ENCODE results near the gene NBEA.

Gene NBEA

GRCh38 chr13:35475960-35476943 is 534.2 kb downstream of the NBEA start, which contains the start of gene MAB21L1:
Gene MAB21L1 (minus strand): TSS chr13:35476689. CDS start chr13:35476138, 551 bp downstream.
- DNase-seq (ENCODE audit: low read depth), result no peak

- no peak for DNase-seq (ENCODE audit: low read depth)
Measured at GRCh38 chr13:35477386-35477946, 535.4 kb downstream of the NBEA start.

GRCh38 chr13:35478271-35479037 is 536.4 kb downstream of the NBEA start:
- no peak for DNase-seq (ENCODE audit: low read depth)

- DNase-seq (ENCODE audit: low read depth), result no peak
Measured at GRCh38 chr13:35479038-35479492, 537.0 kb downstream of the NBEA start.

GRCh38 chr13:35479706-35480105 is 537.6 kb downstream of the NBEA start:
- DNase-seq (ENCODE audit: low read depth), result no peak

- no peak for DNase-seq (ENCODE audit: low read depth)
Measured at GRCh38 chr13:35480346-35480745, 538.3 kb downstream of the NBEA start.

- DNase-seq (ENCODE audit: low read depth), result no peak
Measured at GRCh38 chr13:35481777-35482176, 539.7 kb downstream of the NBEA start.

GRCh38 chr13:35482527-35482926 is 540.5 kb downstream of the NBEA start:
- DNase-seq (ENCODE audit: low read depth), result no peak

GRCh38 chr13:35483761-35484160 is 541.7 kb downstream of the NBEA start:
- no peak for DNase-seq (ENCODE audit: low read depth)

GRCh38 chr13:35484384-35484783 is 542.3 kb downstream of the NBEA start:
- no peak for DNase-seq (ENCODE audit: low read depth)

GRCh38 chr13:35485424-35485823 is 543.4 kb downstream of the NBEA start:
- no peak for DNase-seq (ENCODE audit: low read depth)

- no peak for DNase-seq (ENCODE audit: low read depth)
Measured at GRCh38 chr13:35489050-35489449, 547.0 kb downstream of the NBEA start.

GRCh38 chr13:35496006-35496405 is 553.9 kb downstream of the NBEA start:
- no peak for DNase-seq (ENCODE audit: low read depth)

GRCh38 chr13:35496761-35497386 is 554.8 kb downstream of the NBEA start:
- DNase-seq (ENCODE audit: low read depth), result no peak

- DNase-seq (ENCODE audit: low read depth), result no peak
Measured at GRCh38 chr13:35498231-35498630, 556.2 kb downstream of the NBEA start.

GRCh38 chr13:35499196-35499662 is 557.2 kb downstream of the NBEA start:
- no peak for DNase-seq (ENCODE audit: low read depth)

- DNase-seq (ENCODE audit: low read depth), result no peak
Measured at GRCh38 chr13:35499676-35500075, 557.6 kb downstream of the NBEA start.

- no peak for DNase-seq (ENCODE audit: low read depth)
Measured at GRCh38 chr13:35500144-35500543, 558.1 kb downstream of the NBEA start.

GRCh38 chr13:35501661-35502235 is 559.7 kb downstream of the NBEA start:
- no peak for DNase-seq (ENCODE audit: low read depth)

- DNase-seq (ENCODE audit: low read depth), result no peak
Measured at GRCh38 chr13:35502456-35502855, 560.4 kb downstream of the NBEA start.

GRCh38 chr13:35512271-35512920 is 570.3 kb downstream of the NBEA start:
- no peak for DNase-seq (ENCODE audit: low read depth)

Measured in activated T-cell treated with anti-CD3 and anti-CD28 coated beads for 1 hour (primary cell).